ENCODE data around the gene MYH15. TPM values are rescaled to one million over a fixed set of nuclear protein-coding genes. Genes with fewer than 3 reads are reported as not detected.

MYH15 gene
- total and polyA plus RNA-seq, 2 of the 8 experiments (the other 6 are each of a cell fraction or from before 2014, with no cell fraction given): under 0.01 TPM; not detected in 1

GRCh38 chr3:108488631-108489030 lies 21.8 kb downstream of the MYH15 start:
- Histone ChIP-seq H2AFZ (ENCODE audit: low read length) (no peak overlapping the region), H3K9ac (replicated peaks in 1 of 4; ENCODE audit: extremely low read depth in 1 of 4, low read depth in 3 of 4, low read length in 3 of 4) (no peak overlapping the region), H3K4ac (replicated peaks; ENCODE audit: insufficient read length, low read depth, low read length) (no peak overlapping the region), H3K4me1 (replicated peaks in 1 of 4; ENCODE audit: control insufficient read depth in 3 of 4, insufficient read depth in 4 of 4, low read length in 3 of 4) (peaks cover 0 to 11% (median 8%) of the 10 kb centered on the region in 4 experiments; a peak in 4 of 7 replicates), H2BK120ac (replicated peaks; ENCODE audit: low read depth, low read length) (no peak overlapping the region), H3K14ac (ENCODE audit: insufficient read length) (no peak overlapping the region), H4K8ac (ENCODE audit: extremely low read depth, insufficient read depth, low read length) (no peak overlapping the region), H3K23ac (ENCODE audit: insufficient read length) (no peak overlapping the region), H3K56ac (replicated peaks; ENCODE audit: insufficient read length, low read depth, low read length) (no peak overlapping the region), H3K79me2 (ENCODE audit: control insufficient read depth in 1 of 2, insufficient read depth in 2 of 2, low read length in 2 of 2) (no peaks in the 10 kb centered on the region), H3K23me2 (ENCODE audit: low read depth, low read length) (no peaks in the 10 kb centered on the region), H2AK5ac (ENCODE audit: low read depth, low read length) (no peak overlapping the region), H2BK15ac (ENCODE audit: low read length) (no peak overlapping the region), H2BK20ac (ENCODE audit: low read length) (no peak overlapping the region), H3K27me3 (replicated peaks in 1 of 4; ENCODE audit: control insufficient read depth in 3 of 4, extremely low read depth in 1 of 4, insufficient read depth in 3 of 4, low read length in 3 of 4) (no peaks in the 10 kb centered on the region), H4K91ac (replicated peaks; ENCODE audit: insufficient read length, low read length) (no peak overlapping the region), H3K18ac (ENCODE audit: extremely low read depth, low read length) (no peak overlapping the region), H2BK12ac (ENCODE audit: low read depth, low read length) (no peak overlapping the region), H3K4me2 (ENCODE audit: insufficient read depth in 1 of 2, low read depth in 2 of 2, low read length in 2 of 2) (no peak overlapping the region), H3K79me1 (ENCODE audit: low read depth, low read length) (no peaks in the 10 kb centered on the region), H2BK5ac (ENCODE audit: low read depth, low read length) (no peak overlapping the region), H3K36me3 (ENCODE audit: control insufficient read depth in 2 of 4, insufficient read depth in 4 of 4, low read length in 3 of 4) (no peaks in the 10 kb centered on the region), H3K4me3 (ENCODE audit: extremely low read depth in 1 of 4, insufficient read depth in 2 of 4, low read depth in 3 of 4, low read length in 4 of 4) (no peak overlapping the region), H4K5ac (ENCODE audit: insufficient read length, low read depth, low read length) (no peak overlapping the region), H4K20me1 (replicated peaks in 1 of 2; ENCODE audit: control insufficient read depth in 1 of 2, insufficient read depth in 2 of 2, low read length in 2 of 2) (no peaks in the 10 kb centered on the region), H3K9me3 (ENCODE audit: insufficient read depth in 2 of 2, low read depth in 1 of 2, low read length in 1 of 2) (no peaks in the 10 kb centered on the region), H3K27ac (ENCODE audit: low read depth, low read length) (no peak overlapping the region)
- ChIA-PET POLR2A (ENCODE audit: partially characterized antibody) (no interaction called here), CTCF (ENCODE audit: partially characterized antibody) (interaction anchor here (0.6 to 7.6 kb wide), 21 partner anchors 9 to 535 kb away, joined by 3 to 91 read pairs (median 4); no protein-coding TSS in a partner anchor)
- TF ChIP-seq ZNF274 (IDR thresholded peaks at IDR 0.05; ENCODE audit: borderline replicate concordance, extremely low read depth, low read length) (no peak), BCL11A (IDR thresholded peaks at IDR 0.05; ENCODE audit: low read depth in 2 of 2, low read length in 2 of 2) (no peak), SUZ12 (IDR thresholded peaks at IDR 0.05; ENCODE audit: low read length) (no peak), POLR2A (IDR thresholded peaks at IDR 0.05; ENCODE audit: control extremely low read depth in 1 of 2, low read depth in 2 of 2, low read length in 2 of 2) (no peak)
- FAIRE-seq (no peak), DNase-seq (ENCODE audit: low read depth in 1 of 2, low spot score in 2 of 2) (no peak)
- WGBS, 2 experiments (ENCODE audit: extremely low coverage in 1 of 2, insufficient coverage in 1 of 2, insufficient read length in 1 of 2, insufficient replicate concordance in 2 of 2, low coverage in 1 of 2, low lambda C conversion rate in 2 of 2, missing lambda C conversion rate in 1 of 2): 90% methylated on average over 1 of the region's 1 CpG; no CpG with 5 or more reads in 1 of the 2 experiments
